AG08395 (cell line): ENCODE data around the gene PLEKHA4.
"Not testable (repeated sequence)": the region's sequence is repeated elsewhere in the genome, so short reads cannot be mapped to it uniquely, and the experiment has no call there.

Experiments used
- DNase-seq: peaks from one replicate; pipeline ENCODE4 v3.0.0; 2012; ENCODE audit warnings: mixed read lengths, low spot score

The PLEKHA4 gene

GRCh38 chr19:48796298-48797083, 71.9 kb downstream of the PLEKHA4 start:
- DNase-seq, result no peak

DNA sequence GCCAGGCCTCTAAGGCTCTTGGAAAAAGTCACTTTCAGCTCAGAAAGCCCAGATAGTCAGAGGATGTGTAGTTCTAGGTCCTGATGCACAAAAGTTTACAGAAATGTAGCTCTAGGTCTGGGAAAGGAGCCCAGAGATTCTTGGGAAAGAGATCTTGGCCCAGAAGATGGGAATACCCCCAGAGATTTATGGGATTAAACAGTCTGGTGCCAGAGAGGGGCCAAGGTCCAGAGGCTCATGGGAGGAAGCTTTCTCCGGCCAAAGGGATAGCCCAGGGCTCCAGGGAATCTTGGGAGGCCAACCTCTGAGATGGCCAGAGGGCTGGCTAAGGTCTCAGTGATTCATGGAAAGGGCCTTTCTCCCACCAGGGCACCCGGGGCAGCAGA, 72.7 kb downstream of the PLEKHA4 start:
- no peak for DNase-seq

- peak; percentile 94 for DNase-seq
Observed at GRCh38 chr19:48795055-48795684, 73.2 kb downstream of the PLEKHA4 start.

DNA sequence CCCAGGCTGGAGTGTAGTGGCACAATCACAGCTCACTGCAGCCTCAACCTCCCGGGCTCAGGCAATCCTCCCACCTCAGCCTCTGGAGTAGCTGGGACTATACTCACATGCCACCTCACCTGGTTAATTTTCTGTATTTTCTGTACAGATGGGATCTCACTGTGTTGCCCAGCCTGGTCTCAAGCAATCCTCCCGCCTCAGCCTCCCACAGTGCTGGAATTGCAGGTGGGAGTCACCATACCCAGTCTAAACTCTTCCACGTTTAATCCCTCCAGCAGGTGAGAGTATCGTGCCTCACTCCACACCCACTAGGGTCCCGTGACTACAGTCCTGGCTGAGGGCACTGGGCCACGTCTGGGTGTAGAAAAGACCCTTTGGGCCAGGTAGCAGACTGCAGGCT, 74.1 kb downstream of the PLEKHA4 start:
- no peak for DNase-seq

- no peak for DNase-seq
Observed at GRCh38 chr19:48793271-48793670, 75.1 kb downstream of the PLEKHA4 start.

GRCh38 chr19:48787331-48787730, 81.1 kb downstream of the PLEKHA4 start:
- not testable (repeated sequence) for DNase-seq
